Panc1 (cell line): ENCODE data around the gene MPPED1. TPM values are rescaled to one million over a fixed set of nuclear protein-coding genes. Genes with fewer than 3 reads are reported as not detected.

Experiments
- ATAC-seq: fragments of 200-7000 bp; cut with Tn5 transposase; 2 replicates; pipeline ENCODE4 v1.9.1; 2020; ENCODE audit warnings: mild to moderate bottlenecking, moderate library complexity
- BruUV-seq: library from RNA; stranded (reverse); fragments of 400-500 nt; replicated peaks from 2 replicates; lab custom pipeline; 2021; lab: Mats Ljungman, UMichigan
- CTCF ChIA-PET: fragments of 300-600 bp; sonication (Branson Sonifier 250); formaldehyde crosslinking; loops from one replicate; lab custom pipeline; 2022; ENCODE audit warnings: antibody characterized with exemption; lab: Charles Lee
- POLR2A ChIA-PET: fragments of 300-600 bp; sonication (Branson Sonifier 250); formaldehyde crosslinking; loops from one replicate; lab custom pipeline; 2022; ENCODE audit warnings: antibody characterized with exemption; lab: Charles Lee
- DNase-seq: peaks from one replicate; pipeline ENCODE4 v3.0.0-alpha.2; 2010; ENCODE audit warnings: low read depth, low spot score
- H3K27ac ChIP-seq: 2 replicates; pipeline ENCODE4 v1.5.1; 2011; ENCODE audit warnings: mild to moderate bottlenecking, low read length, inconsistent platforms
- H3K27me3 ChIP-seq: fragments of 200-500 bp; sonication (Bioruptor generic); 2 replicates; pipeline ENCODE4 v1.6.0; 2014; ENCODE audit warnings: low read length, inconsistent platforms; ENCODE audit not compliant: control insufficient read depth, insufficient read depth
- H3K36me3 ChIP-seq: fragments of 200-500 bp; sonication (Bioruptor generic); 2 replicates; pipeline ENCODE4 v1.5.1; 2014; ENCODE audit warnings: inconsistent platforms, mild to moderate bottlenecking, low read length, moderate library complexity; ENCODE audit not compliant: control insufficient read depth, insufficient read depth
- H3K4me1 ChIP-seq: 2 replicates; pipeline ENCODE4 v1.5.1; 2011; ENCODE audit warnings: inconsistent platforms, mild to moderate bottlenecking, low read length, moderate library complexity; ENCODE audit not compliant: control insufficient read depth, insufficient read depth
- H3K4me3 ChIP-seq, 2 experiments: 2 replicates each; pipeline ENCODE4 v1.5.1; 2011 to 2012; ENCODE audit warnings: low read depth in 2 of 2, low read length in 2 of 2, mild to moderate bottlenecking in 2 of 2, inconsistent platforms in 1 of 2, moderate library complexity in 1 of 2
- H3K9me3 ChIP-seq: fragments of 200-500 bp; sonication (Bioruptor generic); 2 replicates; pipeline ENCODE4 v1.5.1; 2014; ENCODE audit warnings: low read depth, mild to moderate bottlenecking, inconsistent platforms, low read length, moderate library complexity; ENCODE audit not compliant: control insufficient read depth, insufficient read depth
- CTCF ChIP-seq: fragments of 450-650 bp; IDR thresholded peaks from 2 replicates; pipeline ENCODE4 v1.5.1; 2017; ENCODE audit warnings: mild to moderate bottlenecking
- POLR2AphosphoS5 ChIP-seq: IDR thresholded peaks from 2 replicates; pipeline ENCODE4 v1.6.1; 2012; ENCODE audit warnings: mild to moderate bottlenecking, low read depth, low read length, moderate library complexity
- SIN3A ChIP-seq: IDR thresholded peaks from 2 replicates; pipeline ENCODE4 v1.6.1; 2012; ENCODE audit warnings: low read depth, mild to moderate bottlenecking, low read length, moderate library complexity, borderline replicate concordance; ENCODE audit not compliant: insufficient read depth
- TCF7L2 ChIP-seq: IDR thresholded peaks from 2 replicates; pipeline ENCODE4 v1.6.1; 2011; ENCODE audit warnings: mild to moderate bottlenecking, low read depth, low read length, inconsistent platforms
- in situ Hi-C: cut with HindIII; loops from 2 replicates; pipeline ENCODE4 v1.10.0; 2016; ENCODE audit warnings: low sequenced_read_pairs, low pct_unique_long_range_greater_than_20kb
- intact Hi-C: fragments of 100-400 bp; cut with micrococcal nuclease; formaldehyde crosslinking; loops from one replicate; pipeline ENCODE4 v1.10.0; 2022; ENCODE audit not compliant: unreplicated experiment
- total RNA-seq: library from RNA; stranded (reverse); gene quantifications from one replicate; pipeline ENCODE4 v1.2.1, GENCODE V29; 2021; ENCODE audit not compliant: unreplicated experiment
- TF ChIP-seq, protein P1 (sequence below), 2 experiments: IDR thresholded peaks; 2 replicates each; pipeline ENCODE4 v1.6.1; 2011 to 2012; ENCODE audit warnings: low read depth in 2 of 2, control low read depth in 1 of 2, low read length in 1 of 2, mild to moderate bottlenecking in 1 of 2, moderate library complexity in 1 of 2; ENCODE audit not compliant: insufficient read depth in 1 of 2

Gene MPPED1
- total RNA-seq, 1 experiment from 2014 or later: not detected

DNA sequence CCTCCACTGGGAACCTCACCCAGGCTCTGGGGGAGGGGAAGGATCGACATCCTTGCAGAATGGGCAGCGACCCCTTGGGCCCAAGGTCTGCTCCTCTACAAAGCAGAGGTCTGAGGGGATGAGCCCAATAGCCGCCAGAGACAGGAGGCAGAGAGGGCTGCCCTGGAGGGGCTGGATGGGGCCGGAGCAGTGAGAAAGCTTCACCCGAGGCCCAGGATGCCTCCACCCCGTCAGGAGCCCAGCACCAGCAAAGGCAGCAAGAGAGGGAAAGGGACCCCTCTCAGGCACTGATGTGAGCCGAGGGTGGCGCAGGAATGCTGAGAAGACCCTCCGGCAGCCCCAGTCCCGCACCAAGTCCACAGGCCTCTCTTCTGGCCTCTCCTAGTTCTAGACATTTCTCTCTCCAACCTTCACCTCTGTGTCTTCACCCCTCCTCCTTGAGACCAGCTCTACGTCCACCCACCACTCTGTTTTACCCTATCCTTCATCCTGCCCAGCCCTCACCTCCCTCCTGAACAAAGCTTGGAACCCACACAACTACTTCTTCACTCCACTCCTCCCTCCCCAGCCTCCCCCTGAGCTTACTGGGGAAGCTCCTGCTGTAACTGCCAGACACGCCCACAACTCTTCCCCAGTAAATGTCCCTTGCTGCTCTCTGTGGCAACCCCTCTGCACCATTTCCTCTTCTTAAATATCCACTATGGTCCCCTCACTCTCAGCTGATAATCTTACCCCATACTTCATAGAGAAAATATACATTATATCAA, 131.9 kb downstream of the MPPED1 start:
- no peak for DNase-seq
- CTCF ChIA-PET: no interaction called here
- POLR2A ChIA-PET: no interaction called here
- in situ Hi-C loops: no loop called here
- TF ChIP-seq CTCF: no peak
- TF ChIP-seq TCF7L2: no peak
- no peak for TF ChIP-seq POLR2AphosphoS5
- TF ChIP-seq SIN3A: no peak
- TF ChIP-seq, protein P1, sequence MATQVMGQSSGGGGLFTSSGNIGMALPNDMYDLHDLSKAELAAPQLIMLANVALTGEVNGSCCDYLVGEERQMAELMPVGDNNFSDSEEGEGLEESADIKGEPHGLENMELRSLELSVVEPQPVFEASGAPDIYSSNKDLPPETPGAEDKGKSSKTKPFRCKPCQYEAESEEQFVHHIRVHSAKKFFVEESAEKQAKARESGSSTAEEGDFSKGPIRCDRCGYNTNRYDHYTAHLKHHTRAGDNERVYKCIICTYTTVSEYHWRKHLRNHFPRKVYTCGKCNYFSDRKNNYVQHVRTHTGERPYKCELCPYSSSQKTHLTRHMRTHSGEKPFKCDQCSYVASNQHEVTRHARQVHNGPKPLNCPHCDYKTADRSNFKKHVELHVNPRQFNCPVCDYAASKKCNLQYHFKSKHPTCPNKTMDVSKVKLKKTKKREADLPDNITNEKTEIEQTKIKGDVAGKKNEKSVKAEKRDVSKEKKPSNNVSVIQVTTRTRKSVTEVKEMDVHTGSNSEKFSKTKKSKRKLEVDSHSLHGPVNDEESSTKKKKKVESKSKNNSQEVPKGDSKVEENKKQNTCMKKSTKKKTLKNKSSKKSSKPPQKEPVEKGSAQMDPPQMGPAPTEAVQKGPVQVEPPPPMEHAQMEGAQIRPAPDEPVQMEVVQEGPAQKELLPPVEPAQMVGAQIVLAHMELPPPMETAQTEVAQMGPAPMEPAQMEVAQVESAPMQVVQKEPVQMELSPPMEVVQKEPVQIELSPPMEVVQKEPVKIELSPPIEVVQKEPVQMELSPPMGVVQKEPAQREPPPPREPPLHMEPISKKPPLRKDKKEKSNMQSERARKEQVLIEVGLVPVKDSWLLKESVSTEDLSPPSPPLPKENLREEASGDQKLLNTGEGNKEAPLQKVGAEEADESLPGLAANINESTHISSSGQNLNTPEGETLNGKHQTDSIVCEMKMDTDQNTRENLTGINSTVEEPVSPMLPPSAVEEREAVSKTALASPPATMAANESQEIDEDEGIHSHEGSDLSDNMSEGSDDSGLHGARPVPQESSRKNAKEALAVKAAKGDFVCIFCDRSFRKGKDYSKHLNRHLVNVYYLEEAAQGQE (IDR thresholded peaks at IDR 0.05; ENCODE audit: insufficient read depth in 1 of 2, low read depth in 2 of 2, low read length in 1 of 2): no peak
- Histone ChIP-seq H3K27me3 (no peaks in the 10 kb centered on the region), H3K9me3 (no peaks in the 10 kb centered on the region), H3K4me1 (no peaks in the 10 kb centered on the region), H3K36me3 (no peaks in the 10 kb centered on the region), H3K4me3 (no peak overlapping the region), H3K27ac (no peak overlapping the region)
- no TSS peak for BruUV-seq
- intact Hi-C loops: no loop called here
- ATAC-seq: no peak

DNA sequence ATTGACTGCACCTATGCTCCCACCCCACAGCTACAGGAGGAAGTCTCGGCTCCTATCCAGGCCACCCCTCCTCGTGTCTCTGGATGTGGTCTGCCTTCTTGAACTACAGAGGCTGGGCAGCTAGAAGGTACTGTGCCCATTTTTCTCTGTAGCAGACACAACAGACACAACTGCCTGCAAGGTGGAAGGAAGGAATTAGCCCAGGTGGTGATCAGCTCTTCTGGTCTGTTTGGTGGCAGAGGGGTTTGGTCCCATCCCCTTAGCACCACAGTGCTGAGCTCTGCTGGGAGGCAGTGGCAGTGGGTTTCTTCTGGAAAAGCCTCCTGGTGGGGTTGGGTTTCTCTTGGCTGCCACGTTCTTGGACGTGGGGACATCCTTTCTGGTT, 132.5 kb downstream of the MPPED1 start:
- no peaks in the 10 kb centered on the region for H3K27me3 ChIP-seq
- TF ChIP-seq, protein P1 (IDR thresholded peaks at IDR 0.05; ENCODE audit: insufficient read depth in 1 of 2, low read depth in 2 of 2, low read length in 1 of 2): no peak
- TF ChIP-seq SIN3A: no peak
- no peak for TF ChIP-seq POLR2AphosphoS5
- no peak for TF ChIP-seq TCF7L2
- TF ChIP-seq CTCF: no peak
- intact Hi-C loops: no loop called here
- no peaks in the 10 kb centered on the region for H3K9me3 ChIP-seq
- H3K36me3 ChIP-seq: no peaks in the 10 kb centered on the region
- in situ Hi-C loops: no loop called here
- DNase-seq (no peak), ATAC-seq (no peak)
- no peak overlapping the region for H3K27ac ChIP-seq
- BruUV-seq: no TSS peak
- no peaks in the 10 kb centered on the region for H3K4me1 ChIP-seq
- ChIA-PET CTCF (no interaction called here), POLR2A (no interaction called here)
- H3K4me3 ChIP-seq: no peak overlapping the region
